Activated naive CD8-positive, alpha-beta T cell (primary cell): Measurements from ENCODE around the gene SHPK.
A peak's percentile ranks its signal among the peaks of the same experiment; 100 is the strongest.

Experiments used
- H3K27ac Mint-ChIP-seq: one replicate; pipeline ENCODE4 v1.8.0; 2021; ENCODE audit warnings: mixed read lengths
- H3K27me3 Mint-ChIP-seq: one replicate; pipeline ENCODE4 v1.8.0; 2021; ENCODE audit warnings: mixed read lengths
- H3K36me3 Mint-ChIP-seq: one replicate; pipeline ENCODE4 v1.8.0; 2021; ENCODE audit warnings: mixed read lengths
- H3K4me1 Mint-ChIP-seq: one replicate; pipeline ENCODE4 v1.8.0; 2021; ENCODE audit warnings: low read depth, mixed read lengths
- H3K4me3 Mint-ChIP-seq: one replicate; pipeline ENCODE4 v1.8.0; 2021; ENCODE audit warnings: mild to moderate bottlenecking, mixed read lengths
- H3K9me3 Mint-ChIP-seq: one replicate; pipeline ENCODE4 v1.8.0; 2021; ENCODE audit warnings: low read depth, mixed read lengths

SHPK gene

GRCh38 chr17:3668279-3669084 is 32.4 kb upstream of the SHPK start, which contains the start of the genes EMC6 and TAX1BP3:
Gene EMC6, plus strand, starts transcription at chr17:3668812. Its CDS starts 335 bp downstream, at chr17:3669147.
Gene TAX1BP3, minus strand, starts transcription at chr17:3668578. Its CDS starts 52 bp downstream, at chr17:3668526.
- Mint-ChIP-seq H3K36me3 (peaks cover 2% of the 10 kb centered on the region), H3K4me3 (peak within 1 kb of the TSS; percentile 96), H3K4me1 (peaks cover 24% of the 10 kb centered on the region), H3K27ac (peak within 1 kb of the TSS; percentile 93), H3K9me3 (no peaks in the 10 kb centered on the region), H3K27me3 (no peaks in the 10 kb centered on the region)

- Mint-ChIP-seq H3K36me3 (peaks cover 2% of the 10 kb centered on the region), H3K27me3 (no peaks in the 10 kb centered on the region), H3K27ac (peak overlapping the region; percentile 64), H3K9me3 (no peaks in the 10 kb centered on the region), H3K4me3 (peak overlapping the region; percentile 96), H3K4me1 (peaks cover 24% of the 10 kb centered on the region)
Measured at GRCh38 chr17:3667366-3668278, 31.6 kb upstream of the SHPK start.

GRCh38 chr17:3666516-3666915 is 30.5 kb upstream of the SHPK start:
- H3K4me1 Mint-ChIP-seq = peaks cover 23% of the 10 kb centered on the region
- H3K27me3 Mint-ChIP-seq = no peaks in the 10 kb centered on the region
- H3K9me3 Mint-ChIP-seq = no peaks in the 10 kb centered on the region
- H3K4me3 Mint-ChIP-seq = peak overlapping the region; percentile 82
- no peak overlapping the region for H3K27ac Mint-ChIP-seq
- H3K36me3 Mint-ChIP-seq = no peaks in the 10 kb centered on the region

- Mint-ChIP-seq H3K36me3 (no peaks in the 10 kb centered on the region), H3K4me3 (peak overlapping the region; percentile 61), H3K4me1 (peaks cover 22% of the 10 kb centered on the region), H3K27me3 (no peaks in the 10 kb centered on the region), H3K27ac (no peak overlapping the region), H3K9me3 (no peaks in the 10 kb centered on the region)
Measured at GRCh38 chr17:3665834-3666233, 29.8 kb upstream of the SHPK start.

- no peaks in the 10 kb centered on the region for H3K9me3 Mint-ChIP-seq
- H3K27me3 Mint-ChIP-seq = no peaks in the 10 kb centered on the region
- H3K36me3 Mint-ChIP-seq = no peaks in the 10 kb centered on the region
- no peak overlapping the region for H3K27ac Mint-ChIP-seq
- H3K4me3 Mint-ChIP-seq = no peak overlapping the region
- H3K4me1 Mint-ChIP-seq = peaks cover 11% of the 10 kb centered on the region
Measured at GRCh38 chr17:3663102-3664011, 27.3 kb upstream of the SHPK start.

- peaks cover 3% of the 10 kb centered on the region for H3K4me1 Mint-ChIP-seq
Measured at GRCh38 chr17:3660311-3660891, 24.4 kb upstream of the SHPK start.

GRCh38 chr17:3659541-3660111 is 23.6 kb upstream of the SHPK start:
- no peaks in the 10 kb centered on the region for H3K9me3 Mint-ChIP-seq
- no peaks in the 10 kb centered on the region for H3K27me3 Mint-ChIP-seq
- H3K4me3 Mint-ChIP-seq = no peak overlapping the region
- H3K36me3 Mint-ChIP-seq = no peaks in the 10 kb centered on the region
- H3K27ac Mint-ChIP-seq = no peak overlapping the region
- no peaks in the 10 kb centered on the region for H3K4me1 Mint-ChIP-seq

More at GRCh38 chr17:3660311-3660891, 24.4 kb upstream of the SHPK start:
- no peaks in the 10 kb centered on the region for H3K9me3 Mint-ChIP-seq
- H3K36me3 Mint-ChIP-seq = no peaks in the 10 kb centered on the region
- no peak overlapping the region for H3K27ac Mint-ChIP-seq
- no peak overlapping the region for H3K4me3 Mint-ChIP-seq
- no peaks in the 10 kb centered on the region for H3K27me3 Mint-ChIP-seq

GRCh38 chr17:3658784-3659449 is 22.9 kb upstream of the SHPK start:
- H3K27ac Mint-ChIP-seq = no peak overlapping the region
- H3K27me3 Mint-ChIP-seq = no peaks in the 10 kb centered on the region
- H3K4me1 Mint-ChIP-seq = no peaks in the 10 kb centered on the region
- H3K4me3 Mint-ChIP-seq = no peak overlapping the region
- no peaks in the 10 kb centered on the region for H3K36me3 Mint-ChIP-seq
- H3K9me3 Mint-ChIP-seq = no peaks in the 10 kb centered on the region

GRCh38 chr17:3657874-3658783 is 22.1 kb upstream of the SHPK start:
- Mint-ChIP-seq H3K27ac (no peak overlapping the region), H3K4me1 (no peaks in the 10 kb centered on the region), H3K4me3 (no peak overlapping the region), H3K9me3 (no peaks in the 10 kb centered on the region), H3K36me3 (no peaks in the 10 kb centered on the region), H3K27me3 (no peaks in the 10 kb centered on the region)

- no peak overlapping the region for H3K27ac Mint-ChIP-seq
- no peaks in the 10 kb centered on the region for H3K4me1 Mint-ChIP-seq
- H3K27me3 Mint-ChIP-seq = no peaks in the 10 kb centered on the region
- H3K9me3 Mint-ChIP-seq = no peaks in the 10 kb centered on the region
- H3K4me3 Mint-ChIP-seq = no peak overlapping the region
- no peaks in the 10 kb centered on the region for H3K36me3 Mint-ChIP-seq
Measured at GRCh38 chr17:3657588-3657869, 21.5 kb upstream of the SHPK start.

GRCh38 chr17:3656755-3657587 is 20.9 kb upstream of the SHPK start:
- Mint-ChIP-seq H3K27me3 (no peaks in the 10 kb centered on the region), H3K9me3 (no peaks in the 10 kb centered on the region), H3K27ac (no peak overlapping the region)

GRCh38 chr17:3656353-3656752 is 20.3 kb upstream of the SHPK start:
- Mint-ChIP-seq H3K4me3 (no peak overlapping the region), H3K4me1 (no peaks in the 10 kb centered on the region), H3K36me3 (no peaks in the 10 kb centered on the region), H3K27ac (no peak overlapping the region), H3K9me3 (no peaks in the 10 kb centered on the region), H3K27me3 (no peaks in the 10 kb centered on the region)

More at GRCh38 chr17:3656755-3657587, 20.9 kb upstream of the SHPK start:
- Mint-ChIP-seq H3K36me3 (no peaks in the 10 kb centered on the region), H3K4me1 (no peaks in the 10 kb centered on the region), H3K4me3 (no peak overlapping the region)
